Brain microvascular endothelial cell (primary cell): ENCODE measurements around the gene HHATL.

Experiments
- DNase-seq: peaks from one replicate; pipeline ENCODE4 v3.0.0-alpha.2; 2020
- H3K27ac ChIP-seq: fragments of 250-450 bp; sonication (Bioruptor Pico); 2 replicates; pipeline ENCODE4 v1.5.1; 2020; ENCODE audit warnings: mild to moderate bottlenecking, moderate library complexity
- H3K27me3 ChIP-seq: fragments of 250-450 bp; sonication (Bioruptor Pico); replicated peaks from 2 replicates; pipeline ENCODE4 v1.5.1; 2020; ENCODE audit warnings: mild to moderate bottlenecking
- H3K36me3 ChIP-seq: fragments of 250-450 bp; sonication (Bioruptor Pico); replicated peaks from 2 replicates; pipeline ENCODE4 v1.5.1; 2020; ENCODE audit warnings: mild to moderate bottlenecking
- H3K4me3 ChIP-seq: 2 replicates; pipeline ENCODE4 v1.5.1; 2011; ENCODE audit warnings: low read depth, mild to moderate bottlenecking, control low read depth, low read length, moderate library complexity
- CTCF ChIP-seq: IDR thresholded peaks from 2 replicates; pipeline ENCODE4 v1.5.1; 2011; ENCODE audit warnings: low read depth, mild to moderate bottlenecking, moderate library complexity, low read length, control low read depth, inconsistent platforms; ENCODE audit errors: missing control alignments
- in situ Hi-C: cut with HindIII; loops from 2 replicates; pipeline ENCODE4 v1.10.0; 2017; ENCODE audit warnings: low sequenced_read_pairs, low pct_ligation_motif_present

The HHATL gene

GRCh38 chr3:42704136-42704841 is 1.7 kb upstream of the HHATL start:
- H3K36me3 ChIP-seq: no peaks in the 10 kb centered on the region
- H3K27me3 ChIP-seq: no peaks in the 10 kb centered on the region
- TF ChIP-seq CTCF: no peak
- H3K4me3 ChIP-seq: no peak overlapping the region
- in situ Hi-C loops: no loop called here
- no peak overlapping the region for H3K27ac ChIP-seq
- DNase-seq: no peak

- H3K4me3 ChIP-seq: no peak overlapping the region
- H3K27me3 ChIP-seq: no peaks in the 10 kb centered on the region
- in situ Hi-C loops: no loop called here
- no peak for DNase-seq
- H3K36me3 ChIP-seq: no peaks in the 10 kb centered on the region
- H3K27ac ChIP-seq: no peak overlapping the region
- TF ChIP-seq CTCF: no peak
Observed at GRCh38 chr3:42703695-42704025, 1.1 kb upstream of the HHATL start.

GRCh38 chr3:42702982-42703694 is 540 bp upstream of the HHATL start:
- no peaks in the 10 kb centered on the region for H3K36me3 ChIP-seq
- H3K4me3 ChIP-seq: no peak overlapping the region
- in situ Hi-C loops: no loop called here
- no peak for DNase-seq
- TF ChIP-seq CTCF: no peak
- no peak overlapping the region for H3K27ac ChIP-seq
- peaks cover 1% of the 10 kb centered on the region for H3K27me3 ChIP-seq

GRCh38 chr3:42701371-42702065 is 1.1 kb downstream of the HHATL start:
- in situ Hi-C loops: no loop called here
- no peak overlapping the region for H3K27ac ChIP-seq
- no peaks in the 10 kb centered on the region for H3K36me3 ChIP-seq
- TF ChIP-seq CTCF: peak; percentile 11
- H3K27me3 ChIP-seq: peaks cover 1% of the 10 kb centered on the region
- DNase-seq: no peak
- H3K4me3 ChIP-seq: no peak overlapping the region

GRCh38 chr3:42700366-42701288 is 2.0 kb downstream of the HHATL start:
- no peak for DNase-seq
- Histone ChIP-seq H3K27ac (no peak overlapping the region), H3K4me3 (no peak overlapping the region), H3K27me3 (peaks cover 3% of the 10 kb centered on the region), H3K36me3 (no peaks in the 10 kb centered on the region)
- in situ Hi-C loops: no loop called here
- no peak for TF ChIP-seq CTCF
